HG03064 (cell line): ENCODE measurements around the gene TTC23.
A peak's percentile ranks its signal among the peaks of the same experiment; 100 is the strongest.

Experiments
- ATAC-seq: cut with Tn5 transposase; IDR thresholded peaks from one replicate; pipeline ENCODE4 v1.9.1; 2021; ENCODE audit warnings: low read depth; ENCODE audit not compliant: unreplicated experiment

Gene TTC23

DNA sequence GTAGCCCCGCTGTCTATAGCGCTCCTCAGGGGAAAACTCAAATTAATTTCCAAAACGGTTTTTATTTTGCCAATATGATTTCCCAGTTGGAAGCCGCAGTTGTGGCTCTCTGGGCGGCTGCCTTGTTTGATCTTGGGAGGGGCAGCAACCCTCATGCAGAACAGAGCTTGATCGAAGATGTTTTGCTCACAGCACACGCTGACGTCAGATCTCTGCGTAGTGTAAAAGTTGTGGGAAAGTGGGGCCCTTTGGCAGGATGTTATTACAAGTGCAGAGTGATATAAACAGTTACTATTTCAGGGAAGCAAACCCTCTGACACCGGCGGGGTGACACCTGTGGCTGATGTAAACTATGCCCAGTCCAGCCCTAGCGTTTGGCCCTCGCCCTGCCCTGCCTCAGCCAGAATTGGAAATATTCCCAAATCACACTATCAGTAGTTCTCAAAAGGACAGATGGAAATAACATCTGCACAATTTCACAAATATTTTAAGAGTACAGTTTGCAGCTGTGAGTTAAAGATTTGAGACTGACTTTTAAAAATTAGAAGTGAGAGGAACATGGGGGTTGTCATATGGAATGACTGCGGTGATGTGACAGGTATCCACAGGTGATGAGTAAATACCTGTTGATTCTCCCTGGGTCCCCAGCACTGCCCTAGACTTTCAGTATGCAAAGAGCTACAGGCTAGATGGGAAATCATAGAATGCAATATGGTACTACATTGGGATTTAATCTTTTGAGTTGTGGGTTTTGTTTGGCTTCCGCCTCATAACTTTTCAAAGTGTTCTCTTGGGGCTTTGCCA lies 142.8 kb downstream of the TTC23 start:
- no peak for ATAC-seq

DNA sequence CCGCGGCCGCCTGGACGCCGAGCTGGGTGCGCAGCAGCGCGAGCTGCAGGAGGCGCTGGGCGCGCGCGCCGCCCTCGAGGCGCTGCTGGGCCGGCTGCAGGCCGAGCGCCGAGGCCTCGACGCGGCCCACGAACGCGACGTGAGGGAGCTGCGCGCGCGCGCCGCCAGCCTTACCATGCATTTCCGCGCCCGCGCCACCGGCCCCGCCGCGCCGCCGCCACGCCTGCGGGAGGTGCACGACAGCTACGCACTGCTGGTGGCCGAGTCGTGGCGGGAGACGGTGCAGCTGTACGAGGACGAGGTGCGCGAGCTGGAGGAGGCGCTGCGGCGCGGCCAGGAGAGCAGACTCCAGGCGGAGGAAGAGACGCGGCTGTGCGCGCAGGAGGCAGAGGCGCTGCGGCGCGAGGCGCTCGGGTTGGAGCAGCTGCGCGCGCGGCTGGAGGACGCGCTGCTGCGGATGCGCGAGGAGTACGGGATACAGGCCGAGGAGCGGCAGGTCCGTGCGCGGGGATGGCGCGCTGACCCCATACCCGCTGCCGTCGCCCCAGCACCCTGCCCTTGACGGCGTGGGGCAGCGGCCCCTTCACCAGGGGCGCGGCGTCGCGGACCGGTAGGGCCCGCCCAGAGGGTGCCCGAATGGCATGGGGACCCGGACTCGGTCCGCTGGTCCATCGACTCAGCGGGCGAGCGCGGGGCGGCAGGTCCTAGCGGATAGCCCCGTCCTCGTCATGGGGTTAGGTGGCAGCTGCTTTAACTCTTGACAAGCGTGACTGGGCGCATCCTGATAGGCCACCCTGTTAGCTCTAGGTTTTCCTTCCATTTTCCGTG lies 143.7 kb downstream of the TTC23 start:
- ATAC-seq, result peak; percentile 47

- ATAC-seq, result peak; percentile 65
Measured at GRCh38 chr15:99104788-99105513, 144.4 kb downstream of the TTC23 start, which contains the start of gene SYNM. TSS of gene SYNM (plus strand) at chr15:99105080. CDS start at chr15:99105200, 120 bp downstream.

DNA sequence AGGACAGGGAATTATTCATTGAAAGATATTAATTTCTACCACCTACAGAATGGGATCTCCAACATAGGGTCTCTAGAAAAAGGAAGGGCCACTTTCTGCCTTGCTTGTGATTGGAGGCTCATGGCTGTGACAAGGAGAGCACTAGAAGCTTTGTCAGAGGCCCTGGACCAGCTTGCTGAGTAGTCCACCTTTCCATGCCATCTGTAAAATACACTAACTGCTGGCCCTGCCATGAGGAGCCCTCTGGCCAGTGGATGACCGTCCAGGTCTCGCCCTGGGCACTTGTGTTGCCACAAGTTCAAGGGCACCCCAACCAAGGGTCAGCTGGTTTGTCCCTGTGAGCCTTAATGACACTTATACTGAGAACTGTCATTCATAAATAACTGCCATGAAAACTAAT lies 146.1 kb downstream of the TTC23 start:
- ATAC-seq, result no peak

DNA sequence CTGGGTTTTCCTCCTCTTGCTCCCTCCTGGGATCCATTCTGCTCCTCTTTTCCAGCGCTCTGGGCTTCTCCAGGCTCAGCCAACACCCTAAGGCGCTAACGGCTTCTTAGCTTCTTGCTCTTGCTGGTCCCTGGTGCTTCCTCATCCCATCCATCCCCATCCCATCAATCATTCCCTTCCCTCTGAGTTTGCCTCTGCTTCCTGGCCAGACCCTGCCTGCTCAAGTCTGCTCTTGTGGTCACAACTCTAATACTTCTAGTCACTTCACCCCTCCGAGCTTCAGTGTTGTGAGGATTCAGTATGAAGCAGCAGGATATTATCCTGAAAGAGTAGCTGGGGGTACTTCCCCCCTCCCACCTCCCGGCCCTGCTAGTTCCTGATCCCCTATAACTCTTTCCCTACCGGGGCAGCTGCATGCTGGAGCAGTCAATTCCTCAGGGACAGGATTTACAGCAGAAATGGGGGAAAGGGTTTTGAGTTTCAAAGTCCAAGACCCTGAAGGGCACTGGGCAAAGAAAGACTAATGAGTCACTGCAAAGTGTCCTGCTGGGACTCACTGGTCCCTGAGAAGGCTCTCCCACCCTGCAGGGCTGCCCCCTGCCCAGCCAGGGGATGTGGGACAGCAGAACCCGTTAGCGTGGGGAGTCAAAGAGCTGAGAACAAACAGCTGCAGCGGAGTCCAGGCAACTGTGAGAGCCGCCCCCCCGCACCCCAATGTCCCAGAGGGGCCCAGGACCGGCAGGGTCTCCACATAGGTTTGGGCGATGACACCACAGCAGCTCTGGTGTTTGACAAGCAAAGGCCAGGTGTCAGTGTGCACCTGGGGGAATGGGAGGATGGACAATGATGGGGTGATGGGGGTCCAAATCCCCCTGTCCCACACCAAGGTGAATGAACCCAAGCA lies 146.8 kb downstream of the TTC23 start:
- ATAC-seq, result no peak

DNA sequence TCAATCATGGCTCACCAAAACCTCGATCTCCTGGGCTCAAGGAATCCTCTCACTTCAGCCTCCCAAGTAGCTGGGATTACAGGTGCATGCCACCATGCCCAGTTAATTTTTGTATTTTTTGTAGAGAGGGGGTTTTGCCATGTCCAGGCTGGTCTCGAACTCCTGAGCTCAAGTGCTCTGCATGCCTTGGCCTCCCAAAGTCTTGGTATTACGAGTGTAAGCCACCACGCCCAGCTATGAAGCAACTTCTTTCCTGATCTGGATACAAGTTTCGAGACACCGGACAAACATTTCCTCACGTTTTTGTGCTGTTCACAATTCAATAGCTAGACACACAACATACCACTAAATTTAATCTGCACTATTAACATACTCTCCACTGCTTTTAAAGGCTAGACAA lies 147.9 kb downstream of the TTC23 start:
- ATAC-seq, result no peak

GRCh38 chr15:99100245-99101173 lies 148.9 kb downstream of the TTC23 start:
- no peak for ATAC-seq

DNA sequence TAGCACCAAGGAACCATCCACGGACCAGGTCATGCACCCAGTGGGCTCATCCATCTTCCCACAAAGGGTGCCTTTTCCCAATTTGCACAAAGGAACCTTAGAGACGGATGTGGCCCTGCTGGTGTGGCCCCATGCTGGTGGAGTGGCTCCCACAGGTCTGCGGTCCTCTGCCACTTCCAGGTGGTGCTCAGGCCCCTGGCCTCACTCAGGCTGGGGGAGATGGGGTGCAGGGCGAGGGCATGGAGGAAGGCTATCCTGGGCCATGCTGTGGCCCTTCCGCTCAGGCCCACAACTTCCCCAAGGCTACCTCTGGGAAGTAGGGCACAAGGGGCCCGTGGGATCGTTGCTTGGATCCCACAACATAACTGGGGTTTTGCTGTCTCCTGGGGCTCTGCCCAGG lies 149.7 kb downstream of the TTC23 start:
- ATAC-seq, result no peak

- ATAC-seq, result no peak
Measured at GRCh38 chr15:99098991-99099390, 150.4 kb downstream of the TTC23 start.

GRCh38 chr15:99098426-99098825 lies 151.0 kb downstream of the TTC23 start:
- ATAC-seq, result no peak

- no peak for ATAC-seq
Measured at GRCh38 chr15:99097441-99098410, 151.7 kb downstream of the TTC23 start.

- ATAC-seq, result no peak
Measured at GRCh38 chr15:99096894-99097426, 152.4 kb downstream of the TTC23 start.

DNA sequence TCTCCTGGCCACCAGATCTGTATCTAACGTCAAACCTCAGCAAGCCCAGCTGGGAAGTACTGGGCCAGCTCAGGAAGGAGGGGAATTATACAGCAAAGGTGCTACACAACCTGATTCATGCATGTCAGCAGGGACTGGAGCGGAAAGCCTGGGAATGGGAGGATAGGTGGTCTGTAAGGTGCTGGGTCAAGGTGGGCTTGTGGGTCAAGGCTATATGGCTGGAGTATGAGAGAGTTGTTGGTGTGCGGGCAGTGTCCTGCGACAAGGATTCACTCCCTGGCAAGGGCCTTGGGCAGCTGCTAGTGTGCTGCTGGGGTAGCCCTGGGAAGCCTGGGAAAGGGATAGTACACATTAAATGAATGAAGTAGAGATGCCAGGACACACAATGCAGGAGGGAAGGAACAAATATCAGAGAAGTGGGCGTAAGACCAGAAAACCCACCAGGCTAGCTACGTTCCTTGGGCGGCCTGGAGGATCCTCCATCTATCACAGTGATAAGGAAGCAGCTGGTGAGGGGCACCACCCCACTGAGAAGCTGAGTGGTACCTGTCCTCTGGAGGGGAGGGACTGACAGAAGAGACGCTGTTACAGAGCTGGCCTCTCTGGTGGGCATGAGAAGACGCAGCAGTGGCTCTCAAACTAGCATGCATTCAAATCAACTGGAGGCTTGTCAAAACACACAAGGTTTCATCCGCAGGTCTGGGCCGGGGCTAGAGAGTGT lies 153.0 kb downstream of the TTC23 start:
- ATAC-seq, result no peak

DNA sequence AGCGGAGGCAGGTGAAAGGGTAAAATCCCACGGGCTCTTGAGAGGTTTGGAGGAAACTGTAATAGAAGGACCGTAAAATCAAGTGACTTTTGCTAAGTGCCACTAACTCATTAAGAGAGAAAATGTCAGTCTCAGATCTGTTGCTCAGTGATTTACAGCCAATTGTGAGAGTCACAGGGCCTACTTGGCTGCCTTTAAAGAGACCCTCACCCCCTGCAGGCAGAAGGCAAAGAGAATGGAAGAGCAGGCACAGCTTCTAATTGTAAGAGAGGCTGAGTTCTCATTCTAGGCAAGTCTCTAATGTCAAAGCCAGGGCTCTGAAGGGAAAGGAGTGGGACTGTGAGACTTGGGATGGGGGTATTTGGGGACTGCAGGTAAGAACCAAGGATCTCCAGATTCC lies 153.8 kb downstream of the TTC23 start:
- ATAC-seq, result no peak

GRCh38 chr15:99092554-99093172 lies 156.7 kb downstream of the TTC23 start:
- ATAC-seq, result no peak

GRCh38 chr15:99090938-99091337 lies 158.4 kb downstream of the TTC23 start:
- no peak for ATAC-seq
